Measurements from ENCODE around the gene RAPGEF6.
A peak's percentile ranks its signal among the peaks of the same experiment; 100 is the strongest.

The RAPGEF6 gene

GRCh38 chr5:131381021-131381420 is 254.0 kb downstream of the RAPGEF6 start:
- no peak for DNase-seq

GRCh38 chr5:131380238-131380637 is 254.8 kb downstream of the RAPGEF6 start:
- peak; percentile 38 for DNase-seq

- DNase-seq = peak; percentile 91
These were observed 255.3 kb downstream of the RAPGEF6 start for GRCh38 chr5:131379723-131380122.

GRCh38 chr5:131378721-131379541 is 256.1 kb downstream of the RAPGEF6 start:
- DNase-seq = peak; percentile 33

- no peak for DNase-seq
These were observed 257.2 kb downstream of the RAPGEF6 start for GRCh38 chr5:131377785-131378325.

GRCh38 chr5:131377346-131377745 is 257.7 kb downstream of the RAPGEF6 start:
- DNase-seq = no peak

GRCh38 chr5:131375351-131375750 is 259.7 kb downstream of the RAPGEF6 start:
- DNase-seq = no peak
